ENCODE measurements around the gene BID. TPM values are rescaled to one million over a fixed set of nuclear protein-coding genes. Genes with fewer than 3 reads are reported as not detected.

The BID gene
- total RNA-seq, 1 experiment from 2014 or later: 32.5 TPM

DNA sequence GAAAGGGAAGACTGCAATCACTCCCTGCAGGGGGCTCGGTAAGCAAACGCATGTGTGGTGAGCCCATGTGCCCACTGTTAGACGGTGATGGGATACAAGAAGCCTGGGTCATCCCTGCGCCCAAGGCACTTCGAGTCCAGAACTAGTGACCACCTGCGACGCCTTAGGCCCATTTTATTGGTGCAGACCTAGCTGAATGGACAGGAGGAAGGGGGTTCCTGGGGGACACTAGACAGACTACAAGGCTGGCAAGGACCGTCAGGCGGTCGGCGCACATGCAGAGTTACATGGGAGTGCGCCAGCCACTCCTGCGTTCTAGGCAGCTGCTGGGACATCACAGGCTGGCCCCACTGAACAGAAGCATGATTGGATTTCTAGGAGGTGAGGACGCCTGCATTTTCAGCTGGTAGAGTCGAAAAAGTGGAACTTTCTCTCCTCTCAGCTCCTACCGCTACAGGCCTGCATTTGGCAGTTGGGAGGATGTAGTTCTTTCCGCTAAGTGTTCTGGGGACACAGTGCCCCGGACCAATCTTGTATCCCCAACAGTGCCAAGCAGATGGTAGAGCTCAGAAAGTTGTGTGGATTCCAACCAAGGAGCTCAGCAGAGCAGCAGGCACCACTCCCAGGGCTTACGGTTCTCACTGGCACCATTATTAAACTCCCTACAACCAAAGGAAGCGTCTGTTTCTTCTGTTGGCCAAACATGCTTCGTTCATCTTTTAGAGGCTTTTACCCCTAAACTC, 35.7 kb downstream of the BID start:
- POLR2A ChIA-PET: no interaction called here
- H3K4me1 Mint-ChIP-seq: peaks cover 9% of the 10 kb centered on the region
- H3K27me3 Mint-ChIP-seq (ENCODE audit: low read depth): no peaks in the 10 kb centered on the region
- H3K9me3 Mint-ChIP-seq: no peaks in the 10 kb centered on the region
- TF ChIP-seq FOXP1 (CRISPR knock-in tag; IDR thresholded peaks at IDR 0.05; ENCODE audit: borderline replicate concordance): no peak
- TF ChIP-seq SMAD4 (CRISPR knock-in tag; IDR thresholded peaks at IDR 0.05): no peak
- TF ChIP-seq OVOL2 (CRISPR knock-in tag; IDR thresholded peaks at IDR 0.05; ENCODE audit: borderline replicate concordance): no peak
- TF ChIP-seq TEAD1 (CRISPR knock-in tag; IDR thresholded peaks at IDR 0.05): no peak
- TF ChIP-seq, protein P1, sequence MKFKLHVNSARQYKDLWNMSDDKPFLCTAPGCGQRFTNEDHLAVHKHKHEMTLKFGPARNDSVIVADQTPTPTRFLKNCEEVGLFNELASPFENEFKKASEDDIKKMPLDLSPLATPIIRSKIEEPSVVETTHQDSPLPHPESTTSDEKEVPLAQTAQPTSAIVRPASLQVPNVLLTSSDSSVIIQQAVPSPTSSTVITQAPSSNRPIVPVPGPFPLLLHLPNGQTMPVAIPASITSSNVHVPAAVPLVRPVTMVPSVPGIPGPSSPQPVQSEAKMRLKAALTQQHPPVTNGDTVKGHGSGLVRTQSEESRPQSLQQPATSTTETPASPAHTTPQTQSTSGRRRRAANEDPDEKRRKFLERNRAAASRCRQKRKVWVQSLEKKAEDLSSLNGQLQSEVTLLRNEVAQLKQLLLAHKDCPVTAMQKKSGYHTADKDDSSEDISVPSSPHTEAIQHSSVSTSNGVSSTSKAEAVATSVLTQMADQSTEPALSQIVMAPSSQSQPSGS (CRISPR knock-in tag; IDR thresholded peaks at IDR 0.05; ENCODE audit: borderline replicate concordance, low read depth): no peak
- TF ChIP-seq ELF4 (CRISPR knock-in tag; IDR thresholded peaks at IDR 0.05; ENCODE audit: low read depth): no peak
- peak overlapping the region; percentile 36; the same call in 1 of the 2 replicates for H3K27ac Mint-ChIP-seq
- no peaks in the 10 kb centered on the region for H3K36me3 Mint-ChIP-seq
- CTCF ChIA-PET: interaction anchor here (1.1 to 9.7 kb wide), 3 partner anchors 11 to 567 kb away, joined by 4 to 302 read pairs (median 4); no protein-coding TSS in a partner anchor
- DNase-seq (ENCODE audit: low spot score): no peak
- no peak for ATAC-seq
- H3K4me3 Mint-ChIP-seq: no peak overlapping the region

DNA sequence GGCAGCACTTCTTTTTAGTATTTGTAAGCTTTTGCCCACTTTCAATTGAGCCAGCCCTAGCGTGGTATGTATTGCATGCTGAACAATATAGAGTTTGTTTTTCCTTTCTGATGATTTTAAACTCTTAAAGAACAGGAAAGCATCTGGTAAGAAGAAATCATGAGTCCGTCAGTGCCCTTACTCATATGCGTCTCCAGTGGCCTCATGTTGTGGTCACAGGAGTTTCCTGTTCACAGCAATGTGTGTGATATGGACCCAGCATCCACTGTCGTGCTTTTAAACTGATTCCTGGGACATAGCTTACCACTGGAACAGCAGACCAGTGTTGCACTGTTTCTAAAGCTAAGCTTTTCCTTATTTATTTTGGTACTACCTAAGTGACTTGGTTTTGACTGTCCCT, 40.1 kb downstream of the BID start:
- no peak overlapping the region for H3K27ac Mint-ChIP-seq
- no peak overlapping the region for H3K4me3 Mint-ChIP-seq
- H3K36me3 Mint-ChIP-seq: peaks cover 15% of the 10 kb centered on the region
- TF ChIP-seq, protein P2, sequence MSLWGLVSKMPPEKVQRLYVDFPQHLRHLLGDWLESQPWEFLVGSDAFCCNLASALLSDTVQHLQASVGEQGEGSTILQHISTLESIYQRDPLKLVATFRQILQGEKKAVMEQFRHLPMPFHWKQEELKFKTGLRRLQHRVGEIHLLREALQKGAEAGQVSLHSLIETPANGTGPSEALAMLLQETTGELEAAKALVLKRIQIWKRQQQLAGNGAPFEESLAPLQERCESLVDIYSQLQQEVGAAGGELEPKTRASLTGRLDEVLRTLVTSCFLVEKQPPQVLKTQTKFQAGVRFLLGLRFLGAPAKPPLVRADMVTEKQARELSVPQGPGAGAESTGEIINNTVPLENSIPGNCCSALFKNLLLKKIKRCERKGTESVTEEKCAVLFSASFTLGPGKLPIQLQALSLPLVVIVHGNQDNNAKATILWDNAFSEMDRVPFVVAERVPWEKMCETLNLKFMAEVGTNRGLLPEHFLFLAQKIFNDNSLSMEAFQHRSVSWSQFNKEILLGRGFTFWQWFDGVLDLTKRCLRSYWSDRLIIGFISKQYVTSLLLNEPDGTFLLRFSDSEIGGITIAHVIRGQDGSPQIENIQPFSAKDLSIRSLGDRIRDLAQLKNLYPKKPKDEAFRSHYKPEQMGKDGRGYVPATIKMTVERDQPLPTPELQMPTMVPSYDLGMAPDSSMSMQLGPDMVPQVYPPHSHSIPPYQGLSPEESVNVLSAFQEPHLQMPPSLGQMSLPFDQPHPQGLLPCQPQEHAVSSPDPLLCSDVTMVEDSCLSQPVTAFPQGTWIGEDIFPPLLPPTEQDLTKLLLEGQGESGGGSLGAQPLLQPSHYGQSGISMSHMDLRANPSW (CRISPR knock-in tag; conservative IDR thresholded peaks at IDR 0.05; ENCODE audit: low read depth): no peak
- TF ChIP-seq ZNF416 (CRISPR knock-in tag; IDR thresholded peaks at IDR 0.05) (no peak), ZBTB21 (CRISPR knock-in tag; IDR thresholded peaks at IDR 0.05; ENCODE audit: borderline replicate concordance) (no peak), ZNF423 (CRISPR knock-in tag; IDR thresholded peaks at IDR 0.05) (no peak), OVOL2 (CRISPR knock-in tag; IDR thresholded peaks at IDR 0.05; ENCODE audit: borderline replicate concordance) (no peak), SOX15 (CRISPR knock-in tag; IDR thresholded peaks at IDR 0.05) (no peak), NFATC4 (CRISPR knock-in tag; IDR thresholded peaks at IDR 0.05) (no peak), GABPB1 (CRISPR knock-in tag; IDR thresholded peaks at IDR 0.05) (no peak), HMGA2 (CRISPR knock-in tag; IDR thresholded peaks at IDR 0.05) (no peak), TEAD1 (CRISPR knock-in tag; IDR thresholded peaks at IDR 0.05) (no peak), FOXP1 (CRISPR knock-in tag; IDR thresholded peaks at IDR 0.05; ENCODE audit: borderline replicate concordance) (no peak), MXD4 (CRISPR knock-in tag; IDR thresholded peaks at IDR 0.05; ENCODE audit: borderline replicate concordance) (no peak), RELA (CRISPR knock-in tag; IDR thresholded peaks at IDR 0.05; ENCODE audit: borderline replicate concordance) (no peak)
- TF ChIP-seq, protein P3, sequence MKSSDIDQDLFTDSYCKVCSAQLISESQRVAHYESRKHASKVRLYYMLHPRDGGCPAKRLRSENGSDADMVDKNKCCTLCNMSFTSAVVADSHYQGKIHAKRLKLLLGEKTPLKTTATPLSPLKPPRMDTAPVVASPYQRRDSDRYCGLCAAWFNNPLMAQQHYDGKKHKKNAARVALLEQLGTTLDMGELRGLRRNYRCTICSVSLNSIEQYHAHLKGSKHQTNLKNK (CRISPR knock-in tag; IDR thresholded peaks at IDR 0.05): no peak
- TF ChIP-seq, protein P4, sequence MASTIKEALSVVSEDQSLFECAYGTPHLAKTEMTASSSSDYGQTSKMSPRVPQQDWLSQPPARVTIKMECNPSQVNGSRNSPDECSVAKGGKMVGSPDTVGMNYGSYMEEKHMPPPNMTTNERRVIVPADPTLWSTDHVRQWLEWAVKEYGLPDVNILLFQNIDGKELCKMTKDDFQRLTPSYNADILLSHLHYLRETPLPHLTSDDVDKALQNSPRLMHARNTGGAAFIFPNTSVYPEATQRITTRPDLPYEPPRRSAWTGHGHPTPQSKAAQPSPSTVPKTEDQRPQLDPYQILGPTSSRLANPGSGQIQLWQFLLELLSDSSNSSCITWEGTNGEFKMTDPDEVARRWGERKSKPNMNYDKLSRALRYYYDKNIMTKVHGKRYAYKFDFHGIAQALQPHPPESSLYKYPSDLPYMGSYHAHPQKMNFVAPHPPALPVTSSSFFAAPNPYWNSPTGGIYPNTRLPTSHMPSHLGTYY (CRISPR knock-in tag; IDR thresholded peaks at IDR 0.05): no peak
- TF ChIP-seq, protein P5, sequence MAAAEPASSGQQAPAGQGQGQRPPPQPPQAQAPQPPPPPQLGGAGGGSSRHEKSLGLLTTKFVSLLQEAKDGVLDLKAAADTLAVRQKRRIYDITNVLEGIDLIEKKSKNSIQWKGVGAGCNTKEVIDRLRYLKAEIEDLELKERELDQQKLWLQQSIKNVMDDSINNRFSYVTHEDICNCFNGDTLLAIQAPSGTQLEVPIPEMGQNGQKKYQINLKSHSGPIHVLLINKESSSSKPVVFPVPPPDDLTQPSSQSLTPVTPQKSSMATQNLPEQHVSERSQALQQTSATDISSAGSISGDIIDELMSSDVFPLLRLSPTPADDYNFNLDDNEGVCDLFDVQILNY (CRISPR knock-in tag; IDR thresholded peaks at IDR 0.05): no peak
- TF ChIP-seq, protein P6, sequence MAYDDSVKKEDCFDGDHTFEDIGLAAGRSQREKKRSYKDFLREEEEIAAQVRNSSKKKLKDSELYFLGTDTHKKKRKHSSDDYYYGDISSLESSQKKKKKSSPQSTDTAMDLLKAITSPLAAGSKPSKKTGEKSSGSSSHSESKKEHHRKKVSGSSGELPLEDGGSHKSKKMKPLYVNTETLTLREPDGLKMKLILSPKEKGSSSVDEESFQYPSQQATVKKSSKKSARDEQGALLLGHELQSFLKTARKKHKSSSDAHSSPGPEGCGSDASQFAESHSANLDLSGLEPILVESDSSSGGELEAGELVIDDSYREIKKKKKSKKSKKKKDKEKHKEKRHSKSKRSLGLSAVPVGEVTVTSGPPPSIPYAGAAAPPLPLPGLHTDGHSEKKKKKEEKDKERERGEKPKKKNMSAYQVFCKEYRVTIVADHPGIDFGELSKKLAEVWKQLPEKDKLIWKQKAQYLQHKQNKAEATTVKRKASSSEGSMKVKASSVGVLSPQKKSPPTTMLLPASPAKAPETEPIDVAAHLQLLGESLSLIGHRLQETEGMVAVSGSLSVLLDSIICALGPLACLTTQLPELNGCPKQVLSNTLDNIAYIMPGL (CRISPR knock-in tag; IDR thresholded peaks at IDR 0.05): no peak
- ChIA-PET CTCF (interaction anchor here (0.8 to 2.3 kb wide), 3 partner anchors 8 to 51 kb away, joined by 3 to 6 read pairs (median 3); no protein-coding TSS in a partner anchor), POLR2A (no interaction called here)
- no peaks in the 10 kb centered on the region for H3K27me3 Mint-ChIP-seq (ENCODE audit: low read depth)
- ATAC-seq (no peak), DNase-seq (ENCODE audit: low spot score) (no peak)
- no peaks in the 10 kb centered on the region for H3K9me3 Mint-ChIP-seq
- H3K4me1 Mint-ChIP-seq: no peaks in the 10 kb centered on the region

Measured in WTC11 (cell line).